HG02678 (cell line): ENCODE results near the gene ACAP2.
A peak's percentile ranks its signal among the peaks of the same experiment; 100 is the strongest.
"Not testable (repeated sequence)": the region's sequence is repeated elsewhere in the genome, so short reads cannot be mapped to it uniquely, and the experiment has no call there.

ENCODE experiments used
- ATAC-seq: cut with Tn5 transposase; IDR thresholded peaks from one replicate; pipeline ENCODE4 v1.9.1; 2021; ENCODE audit warnings: mild to moderate bottlenecking, moderate library complexity; ENCODE audit not compliant: unreplicated experiment

Gene ACAP2

DNA sequence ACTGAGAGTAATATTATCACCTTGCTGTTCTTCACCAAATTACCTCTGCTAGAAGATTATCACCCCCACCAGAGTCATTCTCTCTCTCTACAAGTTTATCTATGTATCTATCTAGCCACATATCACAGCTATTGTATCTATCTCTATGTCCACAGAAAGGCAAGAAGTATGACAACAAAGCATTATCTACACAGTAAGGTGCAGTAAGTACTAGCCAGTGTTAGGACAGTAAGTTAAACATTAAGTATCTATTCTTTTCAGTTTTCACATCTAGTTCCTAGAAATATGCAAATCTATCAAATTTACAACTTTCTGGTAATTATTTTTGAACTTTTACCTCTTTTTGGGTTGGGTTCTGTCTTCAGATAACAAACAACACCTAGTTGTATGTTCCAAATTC lies 145.4 kb downstream of the ACAP2 start:
- ATAC-seq, result peak; percentile 84

DNA sequence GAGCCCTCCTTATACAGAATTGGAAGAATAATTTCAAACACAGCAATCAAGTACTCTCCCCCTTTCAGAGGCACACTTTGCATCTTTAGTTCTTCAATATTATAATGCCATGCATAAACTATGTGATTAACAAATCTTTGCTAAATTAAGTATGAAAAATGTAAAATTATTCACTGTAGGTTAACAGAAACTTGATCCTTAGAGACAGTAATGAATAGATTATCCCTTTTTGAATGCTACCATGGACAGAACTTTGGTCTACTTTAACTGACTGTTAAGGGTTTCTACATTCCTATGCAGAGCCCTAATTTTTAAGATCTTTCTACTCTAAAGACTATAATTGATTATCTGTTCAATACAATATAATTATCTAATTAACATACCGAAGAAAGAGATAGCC lies 146.2 kb downstream of the ACAP2 start:
- ATAC-seq, result no peak

DNA sequence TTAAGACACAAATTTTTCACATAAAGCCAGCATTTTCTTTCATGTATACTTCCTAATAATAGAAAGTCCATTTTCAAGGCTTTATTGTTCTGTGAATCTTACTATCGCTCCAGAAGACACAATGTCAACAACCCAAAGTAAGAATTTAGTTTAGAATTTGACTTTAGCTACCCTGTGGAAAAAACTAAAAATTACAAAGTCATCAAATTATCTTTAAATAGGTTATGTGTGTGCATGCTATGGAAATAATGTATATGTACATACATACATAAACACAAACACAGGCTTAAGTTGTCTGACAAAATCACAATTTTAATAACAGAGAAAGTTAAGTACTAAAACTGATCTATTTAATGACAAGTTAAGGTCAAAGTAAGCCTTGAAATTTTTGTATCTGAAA lies 151.7 kb downstream of the ACAP2 start:
- ATAC-seq, result no peak

DNA sequence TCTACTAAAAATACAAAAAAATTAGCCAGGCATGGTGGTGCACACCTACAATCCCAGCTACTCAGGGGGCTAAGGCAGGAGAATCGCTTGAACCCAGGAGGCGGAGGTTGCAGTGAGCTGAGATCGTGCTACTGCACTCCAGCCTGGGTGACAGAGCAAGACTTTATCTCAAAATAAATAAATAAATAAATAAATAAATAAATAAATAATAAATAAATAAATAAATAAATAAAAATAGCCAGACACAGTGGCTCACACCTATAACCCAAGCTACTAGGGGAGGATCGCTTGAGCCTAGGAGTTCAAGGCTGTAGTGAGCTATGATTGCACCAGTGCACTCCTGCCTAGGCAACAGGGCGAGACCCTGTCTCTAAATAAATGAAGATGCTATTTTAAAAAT lies 152.2 kb downstream of the ACAP2 start:
- not testable (repeated sequence) for ATAC-seq

DNA sequence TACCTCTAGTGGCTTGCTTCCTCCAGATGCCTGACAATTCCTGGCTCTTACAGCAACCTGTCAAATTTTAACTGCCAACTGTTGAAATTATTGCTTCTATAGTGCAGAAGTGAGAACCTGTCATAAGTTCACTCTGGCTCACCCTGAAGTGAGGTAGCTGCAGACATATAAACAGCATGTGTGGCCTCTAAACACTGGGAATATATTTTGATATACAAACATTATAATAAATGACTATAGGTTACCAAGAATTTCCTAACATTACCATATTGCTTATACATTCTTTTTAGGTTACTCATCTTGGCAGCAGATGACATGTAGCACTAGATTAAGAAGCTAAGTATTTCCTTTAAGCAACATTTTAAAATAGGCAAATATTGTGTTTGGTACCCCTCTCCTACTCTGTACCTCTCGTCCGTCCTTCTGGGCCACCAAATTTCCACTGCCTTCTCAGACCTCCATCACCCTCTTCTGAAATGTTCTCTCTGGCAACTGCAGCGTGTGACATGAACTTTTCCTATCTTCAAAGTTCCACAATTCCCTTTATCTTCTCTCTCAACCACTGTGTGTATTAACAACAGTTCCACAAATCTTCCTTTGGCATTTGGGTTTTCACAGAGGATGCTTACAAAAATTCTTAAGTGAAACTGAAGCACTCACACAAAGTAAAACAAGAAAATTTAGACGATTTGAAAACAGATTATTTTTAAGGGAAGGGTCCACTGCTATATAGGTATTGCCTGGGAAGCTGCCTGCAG lies 156.5 kb downstream of the ACAP2 start:
- ATAC-seq, result no peak

DNA sequence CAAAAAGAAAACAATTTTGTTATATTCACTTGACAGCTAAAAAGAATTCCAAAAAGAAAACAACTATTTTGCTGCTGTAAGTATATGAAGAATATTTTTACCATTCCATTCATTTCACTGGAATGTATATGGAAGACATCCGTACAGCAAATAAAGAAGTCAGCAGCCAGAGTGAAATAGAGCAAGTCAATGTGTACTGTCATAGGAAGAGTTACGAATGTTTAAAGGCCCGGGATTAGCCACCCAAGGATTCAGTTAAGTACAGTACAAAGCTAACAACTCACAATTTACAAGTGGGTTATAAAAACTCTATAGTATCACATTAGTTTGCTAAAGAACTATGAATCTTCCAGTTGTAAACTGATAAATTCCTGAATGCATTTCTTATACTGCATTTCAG lies 157.4 kb downstream of the ACAP2 start:
- no peak for ATAC-seq

DNA sequence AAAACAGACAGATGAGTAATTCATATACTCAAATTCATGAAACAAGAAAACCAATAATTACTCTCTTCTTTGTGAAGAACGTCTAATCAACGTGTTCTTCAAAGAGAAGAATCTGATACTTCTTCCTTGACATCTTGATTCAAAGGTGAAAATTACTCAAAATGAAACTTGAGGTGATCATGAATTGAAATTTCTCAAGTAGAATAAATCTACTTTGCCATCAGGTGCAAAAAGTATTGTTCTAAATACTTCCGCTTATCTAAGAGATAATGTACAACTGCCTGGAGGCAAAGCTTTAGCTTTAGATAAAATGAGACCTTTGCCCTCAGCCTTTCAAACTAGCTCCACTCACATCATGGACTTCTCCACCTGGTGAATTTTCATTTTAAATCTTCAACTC lies 158.0 kb downstream of the ACAP2 start:
- ATAC-seq, result no peak

DNA sequence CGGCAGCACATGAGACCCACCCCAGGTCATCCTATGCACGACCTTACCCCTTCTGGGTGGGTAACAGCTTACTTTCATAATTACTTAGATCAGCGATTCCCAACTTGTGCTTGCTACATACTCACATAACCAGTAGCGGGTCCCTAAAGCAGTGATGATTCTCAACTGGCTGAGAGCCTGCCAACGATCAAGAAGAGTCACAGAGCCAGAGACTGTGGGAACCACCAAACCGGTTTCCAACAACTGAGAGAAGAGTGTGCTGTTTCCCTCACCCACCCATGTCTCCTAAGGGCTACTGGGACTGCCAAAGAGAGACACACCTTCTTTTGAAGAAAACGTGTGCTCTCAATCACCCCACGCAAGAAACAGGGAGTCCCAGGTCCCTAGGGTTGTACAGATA lies 159.9 kb downstream of the ACAP2 start:
- ATAC-seq, result no peak

DNA sequence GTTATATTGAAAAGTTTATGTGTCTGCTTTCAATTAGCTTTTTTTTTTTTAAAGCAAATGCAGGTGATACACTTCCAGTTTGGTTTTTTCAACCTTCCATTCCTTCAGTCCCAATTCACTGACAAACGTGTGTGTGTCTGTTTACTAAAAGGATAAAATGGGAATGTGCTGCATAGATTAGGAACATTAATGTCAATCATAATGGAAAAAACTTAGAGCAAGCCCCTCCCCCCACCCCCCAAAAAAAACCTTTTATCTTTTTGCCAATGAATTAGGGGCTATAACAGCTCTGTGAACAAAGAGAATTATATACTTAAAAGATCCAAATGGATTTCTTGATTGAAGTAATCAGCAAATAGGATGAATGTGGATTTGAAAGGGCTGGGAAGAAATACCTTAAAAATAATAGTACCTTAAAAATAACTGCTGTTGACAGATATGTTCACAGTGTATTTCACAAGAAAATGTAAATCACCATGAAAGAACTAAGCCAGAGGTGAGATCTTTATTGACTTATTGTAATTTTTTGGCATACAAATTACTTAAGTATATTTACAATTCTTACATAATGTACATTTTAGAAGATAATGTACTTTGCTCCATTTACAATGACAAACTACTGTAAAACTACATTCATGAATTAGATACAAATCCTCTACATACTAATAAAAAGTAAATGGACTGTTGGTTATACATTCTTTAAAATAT lies 168.4 kb downstream of the ACAP2 start:
- no peak for ATAC-seq

DNA sequence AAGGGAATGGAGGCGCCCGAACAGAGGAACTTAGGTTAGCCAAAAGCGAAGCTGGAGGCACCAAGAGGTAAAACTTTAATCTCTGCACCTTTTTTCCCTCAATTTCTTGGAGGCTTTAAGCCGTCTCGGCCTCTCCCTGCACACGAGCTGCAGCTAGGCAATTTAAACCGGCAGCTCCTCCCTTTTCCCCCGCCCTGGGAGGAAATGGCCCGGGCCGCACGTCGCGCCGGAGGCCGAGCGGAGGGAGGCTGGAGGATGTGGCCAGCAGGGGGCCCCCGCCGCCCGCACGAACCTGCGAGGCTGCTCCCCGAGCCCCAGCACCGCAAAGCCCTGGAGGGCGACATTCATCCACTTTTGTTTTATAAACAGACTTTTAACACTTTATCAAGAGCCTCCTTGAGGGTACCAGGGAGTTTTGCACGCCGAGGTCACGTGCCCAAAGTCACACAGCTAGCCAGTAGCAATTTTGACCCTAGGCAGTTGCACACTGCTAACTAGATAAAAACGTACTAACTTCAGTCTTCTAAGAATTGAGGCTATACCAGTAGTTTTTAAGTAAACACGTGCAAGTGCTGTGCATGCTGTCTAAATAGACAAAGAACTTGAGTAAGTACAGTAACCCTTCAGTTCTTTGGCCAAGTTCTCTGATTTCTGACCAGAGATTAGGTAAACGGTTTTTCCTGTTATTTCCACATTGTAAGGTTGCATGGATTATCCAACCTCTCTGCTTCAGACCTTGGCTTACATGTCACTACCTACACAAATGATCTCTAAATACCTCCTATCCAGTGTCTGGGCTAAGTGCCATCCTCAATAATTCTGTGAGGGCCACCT lies 171.2 kb downstream of the ACAP2 start:
- peak; percentile 69 for ATAC-seq

DNA sequence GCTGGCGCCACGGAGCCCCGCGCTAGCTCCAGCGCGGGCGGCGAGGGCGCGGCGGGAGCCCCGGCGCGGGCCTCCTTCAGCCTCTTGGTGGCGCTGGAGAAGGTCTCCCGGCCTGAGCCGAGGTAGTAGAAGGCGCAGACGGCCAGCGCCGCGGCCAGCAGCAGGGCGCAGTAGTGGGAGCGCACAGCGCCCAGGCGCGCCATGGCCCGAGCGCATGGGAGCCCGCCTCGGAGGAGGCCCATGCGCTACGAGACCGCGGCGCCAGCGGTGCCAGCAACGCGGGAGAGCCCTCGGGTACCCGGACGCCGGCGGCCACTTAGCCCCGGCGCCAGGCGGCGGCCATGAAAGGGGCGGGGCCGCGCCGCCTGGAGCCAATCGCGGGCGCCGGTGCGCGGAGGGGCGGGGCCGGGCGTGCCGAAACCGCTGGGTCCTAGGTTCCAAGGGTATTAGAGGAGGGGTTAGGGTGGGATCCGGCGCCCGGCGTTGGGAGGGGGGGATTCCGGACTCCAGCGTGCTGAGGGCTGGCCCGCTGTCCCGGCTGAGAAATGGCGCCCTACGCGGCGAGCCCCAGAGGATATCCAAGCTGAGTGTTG lies 171.9 kb downstream of the ACAP2 start, which contains the start of gene XXYLT1:
TSS of gene XXYLT1 (minus strand) at position 343 of the 593 bp plus-strand sequence. CDS start at position 242, 101 bp downstream.
- peak; percentile 86 for ATAC-seq

DNA sequence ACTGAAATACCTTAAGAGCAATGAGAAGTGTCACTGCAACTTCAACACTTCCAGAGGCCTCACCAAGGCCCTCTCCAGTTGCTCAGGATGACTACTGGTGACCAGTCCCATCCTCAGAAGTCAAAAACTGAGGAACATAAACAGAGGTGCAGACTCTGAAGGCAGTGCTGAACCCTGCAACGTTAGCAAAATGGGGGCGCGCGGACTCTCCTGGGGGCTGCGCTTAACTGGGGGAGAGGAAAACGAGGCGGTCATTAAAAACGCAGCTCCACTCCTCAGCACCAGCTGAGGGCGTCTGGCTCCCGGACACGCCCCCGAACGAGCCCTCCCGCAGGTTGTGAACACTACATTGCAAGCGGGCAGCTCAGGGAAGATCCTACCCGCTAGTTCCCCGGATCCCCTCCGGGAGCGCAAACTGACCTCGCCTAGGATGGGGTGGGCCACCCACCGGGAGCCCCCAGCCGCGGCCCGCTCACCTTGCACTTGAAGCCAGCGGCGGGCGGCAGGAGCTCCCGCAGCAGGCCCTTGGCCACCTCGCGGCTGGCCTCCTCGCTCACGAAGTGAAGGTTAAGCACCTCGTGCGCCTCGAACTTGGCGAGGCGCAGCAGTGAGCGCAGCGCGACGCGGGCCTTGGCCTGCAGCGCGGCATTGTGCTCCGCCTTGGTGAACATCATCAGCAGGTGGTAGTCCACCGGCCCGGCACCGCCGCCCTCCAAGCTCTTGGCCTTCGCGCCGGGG lies 172.6 kb downstream of the ACAP2 start:
- peak; percentile 7 for ATAC-seq

DNA sequence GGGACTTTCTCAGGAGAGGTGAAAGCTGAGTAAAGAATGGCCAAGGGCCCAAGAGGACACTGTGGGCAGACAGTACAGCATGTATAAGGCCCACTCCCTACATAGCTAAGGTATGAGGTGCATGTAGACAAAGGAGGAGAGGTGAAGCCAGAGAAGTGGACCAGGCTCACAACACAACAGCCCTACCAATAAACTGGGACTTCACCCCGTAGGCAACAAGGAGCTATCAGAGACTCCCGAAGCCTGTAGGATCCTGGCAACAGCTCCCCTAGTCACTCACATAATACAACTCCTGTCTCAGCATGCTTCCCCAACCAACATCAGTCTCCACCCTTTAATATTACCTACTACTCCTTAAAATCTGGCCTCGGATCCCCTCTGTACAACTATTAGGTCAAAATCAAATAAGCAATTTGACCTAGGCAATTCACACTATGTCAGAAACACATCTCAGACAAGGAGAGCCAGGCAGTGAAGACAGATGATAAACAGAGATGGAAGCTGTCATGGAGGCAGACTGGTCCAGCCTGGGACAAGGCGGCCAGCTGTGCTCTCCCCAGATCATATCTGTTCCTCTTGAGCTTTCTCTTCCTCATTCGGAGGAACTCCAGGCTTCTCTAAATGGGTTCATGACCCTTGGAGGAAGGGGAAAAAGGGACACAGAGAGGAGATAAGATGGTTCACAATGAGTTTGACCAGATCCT lies 173.3 kb downstream of the ACAP2 start:
- no peak for ATAC-seq

DNA sequence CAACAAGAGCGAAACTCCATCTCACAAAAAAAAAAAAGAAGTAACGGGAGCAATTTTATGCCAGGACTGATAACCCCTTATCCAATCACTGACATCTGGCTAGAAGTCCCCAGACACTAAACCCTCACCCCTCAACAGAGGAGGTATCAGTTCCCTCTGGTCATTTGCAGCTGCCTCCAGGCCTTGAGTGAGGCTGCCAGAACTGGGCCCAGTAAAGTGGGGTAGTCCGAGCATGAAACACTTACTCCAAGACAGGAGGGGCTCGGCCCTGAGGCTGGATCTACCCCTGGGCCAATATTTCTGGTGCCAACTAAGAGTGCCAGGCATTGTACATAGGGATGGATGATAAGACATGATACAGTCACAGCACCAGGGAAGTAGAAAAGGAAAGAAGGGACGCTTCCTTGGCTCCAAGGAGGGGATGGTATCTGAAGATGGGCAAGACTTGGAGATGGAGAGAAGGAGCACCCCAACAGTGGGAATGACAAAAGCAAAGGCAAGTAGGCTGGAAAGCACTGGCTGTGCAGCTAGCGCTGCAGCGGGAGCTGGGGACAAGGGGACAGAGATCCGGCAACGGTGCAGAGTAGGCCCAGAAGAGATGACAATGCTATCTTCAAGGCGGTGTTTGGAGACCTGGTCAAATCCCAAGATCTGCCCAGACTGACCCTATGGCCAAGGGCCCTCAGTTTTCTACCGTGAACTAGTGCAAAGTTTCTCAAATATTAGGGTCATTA lies 174.1 kb downstream of the ACAP2 start:
- ATAC-seq, result no peak

DNA sequence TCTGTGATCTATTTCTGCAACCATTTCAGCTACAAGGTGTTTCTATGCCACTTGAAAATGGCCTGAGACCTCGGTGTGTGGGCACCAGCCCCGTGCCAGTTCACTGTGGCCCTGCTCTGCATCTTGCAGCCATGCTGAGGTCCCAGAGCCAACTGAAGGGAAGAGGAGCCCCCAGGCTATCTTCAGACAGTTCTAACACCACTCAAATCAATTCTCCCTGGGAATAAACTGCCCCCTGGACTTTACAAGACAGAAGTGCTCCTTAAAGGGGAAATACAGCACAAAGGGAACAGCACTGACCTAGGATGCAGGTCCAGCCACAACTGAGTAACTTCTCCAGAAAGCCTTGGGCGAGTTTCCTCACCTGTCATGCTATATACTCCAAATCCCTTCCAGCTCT lies 175.7 kb downstream of the ACAP2 start:
- no peak for ATAC-seq

DNA sequence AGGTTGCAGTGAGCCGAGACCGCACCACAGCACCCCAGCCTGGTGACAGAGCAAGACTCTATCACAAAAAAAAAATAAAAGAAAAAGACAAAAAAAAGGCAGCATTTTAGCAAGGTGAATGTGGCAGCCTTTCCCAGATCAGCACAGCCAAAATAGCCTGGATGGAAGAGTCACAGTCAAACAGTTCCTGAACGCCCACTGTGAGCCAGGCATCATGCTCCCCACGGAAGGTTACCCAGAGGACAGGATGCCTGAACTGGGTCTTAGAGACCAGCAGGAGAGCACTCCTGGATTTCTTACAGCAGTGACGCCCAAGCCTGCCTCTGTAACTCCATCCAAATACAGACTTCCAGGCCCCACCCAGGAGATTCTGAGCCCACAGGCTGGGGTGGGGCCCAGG lies 176.4 kb downstream of the ACAP2 start:
- no peak for ATAC-seq

DNA sequence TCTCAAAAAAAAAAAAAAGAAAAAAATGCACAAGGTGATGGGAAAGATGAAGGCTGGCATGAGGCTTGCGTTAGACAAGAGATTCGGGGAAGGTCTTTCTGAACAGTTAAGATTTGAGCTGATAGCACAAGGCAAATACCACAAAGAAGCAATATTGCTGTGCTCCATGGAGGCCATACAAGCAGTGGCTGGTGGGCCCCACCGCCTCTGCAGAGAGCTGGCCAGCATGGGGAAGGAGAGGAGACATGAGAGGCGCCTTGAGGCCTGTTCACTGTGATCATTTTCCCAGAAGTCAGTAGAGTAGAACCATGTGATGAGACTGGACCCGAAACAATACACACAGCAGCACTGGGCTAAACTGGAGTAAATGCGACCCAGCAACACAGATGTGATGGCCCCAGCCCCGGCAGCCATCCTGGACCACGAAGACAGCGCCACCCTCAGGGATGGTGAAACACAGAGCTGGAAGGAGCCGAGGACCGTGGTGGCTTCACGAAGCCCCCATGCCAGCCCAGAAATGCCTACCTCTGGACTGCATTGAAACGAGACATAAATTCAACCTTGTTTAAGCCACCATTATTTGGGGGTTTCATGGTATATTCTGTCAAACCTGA lies 177.3 kb downstream of the ACAP2 start:
- ATAC-seq, result no peak

DNA sequence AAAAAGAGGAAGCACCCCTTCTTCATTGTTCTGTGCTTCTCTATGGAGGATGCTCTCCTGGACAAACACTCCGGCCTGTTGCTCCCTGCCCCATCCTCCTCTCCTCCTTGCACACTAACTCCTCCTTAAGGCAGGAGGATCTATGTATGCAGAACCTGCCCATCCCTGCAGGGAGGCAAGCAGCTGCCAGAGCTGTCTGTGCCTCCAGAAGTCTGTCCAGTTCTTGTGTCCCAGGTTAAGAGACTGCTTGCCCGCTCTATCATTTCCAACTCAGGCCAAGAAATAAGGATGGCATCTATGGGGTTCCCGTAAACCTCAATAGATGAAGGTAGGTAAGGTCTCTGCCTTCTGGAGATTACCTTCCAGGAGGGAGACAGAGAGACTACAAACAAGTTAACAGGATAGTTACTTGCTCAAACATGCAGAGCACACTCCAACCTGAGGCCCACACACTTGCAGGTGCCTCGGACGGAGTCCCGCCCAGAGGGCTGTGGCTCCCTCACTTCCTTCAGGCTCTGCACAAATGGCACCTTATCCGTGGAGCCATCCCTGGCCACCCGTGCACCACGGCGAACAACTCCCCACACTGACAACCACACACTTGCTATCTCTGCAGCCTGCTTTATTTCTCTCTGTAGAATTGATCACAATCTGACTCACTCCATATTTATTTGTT lies 178.8 kb downstream of the ACAP2 start:
- ATAC-seq, result no peak
